SW480 (cell line): ENCODE data around the gene PGF.

Source experiments
- DNase-seq: peaks from one replicate; pipeline ENCODE4 v3.0.0-alpha.2; 2016; ENCODE audit warnings: low spot score

Gene PGF

DNA sequence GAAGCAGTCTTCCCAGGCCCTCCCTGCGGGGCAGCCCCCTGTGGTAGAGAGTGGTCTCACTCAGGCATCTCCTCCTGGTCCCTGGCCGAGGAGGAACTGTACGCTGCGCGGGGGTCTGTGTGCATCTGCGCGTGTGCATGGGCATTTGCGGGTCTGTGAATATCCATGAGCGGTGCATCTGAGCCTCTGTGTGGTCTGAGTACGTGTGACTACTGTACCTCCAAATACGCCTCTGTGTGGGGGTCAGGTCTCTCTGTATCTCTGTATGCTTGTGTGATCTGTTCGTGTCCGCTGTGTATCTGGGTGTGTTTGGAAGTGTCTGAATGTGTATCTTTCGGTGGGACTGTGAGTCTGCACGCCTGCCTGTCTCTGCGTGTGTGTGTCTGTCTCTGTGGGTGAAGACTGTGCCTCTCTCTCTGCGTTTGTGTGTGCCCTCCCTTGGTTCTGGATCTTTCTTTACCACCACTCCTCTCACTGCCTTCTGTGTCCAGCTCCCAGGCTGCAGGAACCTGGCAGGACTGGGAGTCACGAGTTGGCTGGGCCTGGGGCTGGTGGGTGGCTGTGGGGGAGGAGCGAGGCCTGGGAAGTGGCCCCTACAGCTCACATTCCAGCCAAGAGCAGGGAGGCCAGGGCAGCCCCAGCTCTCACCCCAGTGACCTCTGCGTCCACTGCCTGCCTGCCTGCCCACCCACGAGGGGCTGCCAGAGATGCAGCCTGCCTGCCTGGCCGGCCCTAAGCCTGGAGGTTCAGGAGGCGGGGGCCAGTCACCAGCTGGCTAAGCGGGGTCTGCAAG is 1.1 kb upstream of the PGF start:
- no peak for DNase-seq

DNA sequence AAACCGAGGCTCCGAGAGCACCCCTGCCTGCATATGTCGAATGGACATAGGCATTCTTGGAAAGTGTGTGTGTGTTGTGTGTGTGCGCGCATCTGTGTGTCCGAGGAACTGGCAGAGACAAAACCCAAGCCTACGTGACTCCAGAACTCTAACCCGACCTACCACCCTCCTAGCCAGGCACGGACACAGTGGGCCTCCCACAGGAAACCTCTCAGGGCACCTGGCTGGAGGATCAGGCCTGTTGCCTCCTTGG is 556 bp upstream of the PGF start:
- DNase-seq: no peak

DNA sequence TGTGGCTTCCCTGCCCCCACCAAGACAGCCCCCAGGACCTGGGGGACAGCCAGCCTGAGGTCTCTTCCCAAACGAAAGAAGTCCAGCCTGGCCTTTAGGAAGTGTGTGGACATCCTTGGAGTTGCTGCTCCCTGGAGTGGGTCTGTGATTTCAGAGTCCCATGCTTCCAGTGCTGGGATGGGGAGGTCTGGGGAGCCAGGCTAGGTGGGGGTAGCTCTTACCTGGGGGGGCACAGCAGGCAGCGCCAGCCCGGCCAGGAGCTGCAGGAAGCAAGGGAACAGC is 509 bp downstream of the PGF start:
- DNase-seq: no peak

DNA sequence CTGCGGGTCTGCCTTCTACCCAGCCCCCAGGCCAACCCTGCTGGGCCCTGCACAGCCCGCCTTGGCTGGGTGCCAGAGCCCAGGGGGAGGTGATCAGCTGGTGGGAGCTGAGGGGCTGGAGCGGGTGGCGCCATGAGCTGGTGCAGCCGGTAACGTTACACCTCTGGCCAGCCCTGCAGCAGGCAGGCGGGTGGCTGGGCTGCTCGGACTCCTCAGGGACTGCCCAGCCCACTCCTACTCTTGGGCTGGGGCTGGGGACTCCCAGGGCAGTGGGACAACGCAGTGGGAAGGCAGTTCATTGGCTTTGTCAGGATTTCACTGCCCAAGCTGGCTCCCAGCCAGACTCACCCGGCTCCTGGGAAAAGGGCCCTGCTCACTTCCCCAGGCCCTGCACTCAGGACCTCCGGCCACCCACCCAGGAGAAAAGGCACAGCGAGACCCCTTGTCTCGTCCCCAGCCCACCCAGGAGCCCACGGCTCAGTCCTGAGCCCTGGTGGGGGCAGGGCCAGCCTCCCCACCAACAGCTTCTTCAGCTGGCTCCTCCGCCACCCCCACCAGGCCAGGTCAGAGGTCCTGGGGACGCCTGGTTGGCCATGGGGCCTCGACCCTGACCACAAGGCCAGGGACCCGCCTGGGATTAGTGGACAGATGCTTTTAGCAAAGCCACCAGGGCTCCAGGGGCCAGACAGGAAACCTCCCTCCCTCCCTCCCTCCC is 1.0 kb downstream of the PGF start:
- DNase-seq: no peak

DNA sequence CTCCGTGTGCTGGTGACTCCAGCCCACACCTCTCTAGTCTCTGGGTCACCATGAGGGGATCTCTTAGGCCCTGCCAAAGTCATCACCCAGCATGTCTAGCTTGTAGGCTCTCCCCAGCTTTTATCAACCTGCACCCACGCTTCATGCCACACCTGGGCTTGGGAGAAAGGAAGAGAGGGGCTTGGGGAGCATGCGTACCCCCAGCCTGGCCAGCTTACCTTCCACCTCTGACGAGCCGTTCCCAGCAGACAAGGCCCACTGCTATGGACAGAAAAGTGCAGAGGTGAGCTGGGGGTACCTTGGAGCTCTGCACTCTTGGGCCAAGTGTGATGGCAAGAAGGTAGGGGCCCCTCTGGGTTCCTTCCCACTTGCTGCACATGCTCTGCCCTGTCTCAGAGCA is 1.7 kb downstream of the PGF start:
- no peak for DNase-seq

DNA sequence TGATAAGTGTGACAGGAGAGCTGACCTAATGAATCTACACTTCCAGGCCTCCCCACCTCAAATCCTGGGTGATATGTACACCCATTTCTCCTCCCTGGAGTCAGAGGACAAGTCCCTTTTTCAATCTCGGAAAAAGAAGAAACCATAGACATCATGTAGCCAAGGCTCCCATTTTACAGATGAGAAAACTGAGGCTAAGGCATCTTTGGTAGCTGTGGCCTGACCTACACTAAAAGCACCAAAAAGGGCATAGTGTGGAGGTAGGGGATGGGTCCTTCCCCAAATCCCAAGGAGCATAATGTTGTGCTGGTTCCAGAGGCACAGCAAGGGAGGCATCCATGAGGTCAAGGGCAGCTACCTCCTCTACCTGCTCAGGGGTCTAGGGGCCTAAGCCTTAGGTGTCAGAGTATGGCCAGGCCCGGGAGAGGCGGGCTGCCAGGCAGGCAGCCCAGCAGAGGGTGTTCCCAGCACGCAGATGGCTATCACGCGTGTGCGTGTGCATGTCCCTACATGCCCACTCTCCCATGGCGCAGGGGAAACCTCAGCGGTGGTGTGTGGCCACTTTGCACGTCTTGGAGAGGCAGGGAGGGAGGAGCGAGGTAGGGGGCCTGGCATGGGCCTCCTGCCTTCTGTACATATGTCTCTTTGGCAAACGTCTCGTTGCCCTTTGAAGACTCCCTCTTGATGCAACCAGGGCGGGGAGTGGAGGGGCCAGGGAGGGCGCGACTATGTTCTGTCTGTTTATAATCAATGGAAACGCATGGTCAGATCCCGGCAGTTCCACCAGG is 2.5 kb downstream of the PGF start:
- no peak for DNase-seq

DNA sequence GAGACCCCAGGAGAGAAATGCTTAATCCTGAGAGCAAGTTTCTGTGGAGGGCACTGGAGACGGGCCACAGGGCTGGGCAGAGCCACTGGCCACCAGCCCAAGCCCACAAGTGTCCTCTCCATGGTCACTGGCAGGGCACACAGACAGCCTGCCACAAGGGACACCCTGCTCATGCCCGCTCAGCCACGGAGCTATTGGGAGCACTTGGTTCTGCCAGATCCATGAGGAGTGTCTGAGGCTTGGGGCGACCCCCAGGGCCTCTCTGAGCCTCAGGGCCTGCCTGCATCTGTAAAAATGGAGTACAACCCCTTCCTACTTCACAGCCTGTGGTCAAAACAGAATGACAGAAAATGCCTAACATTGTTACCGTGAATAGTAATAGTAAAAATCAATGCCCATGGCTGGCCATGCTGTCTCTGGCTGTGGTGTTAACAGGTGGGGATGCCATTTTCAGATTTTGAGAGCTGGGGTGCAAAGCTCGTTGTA is 3.2 kb downstream of the PGF start:
- DNase-seq: no peak

DNA sequence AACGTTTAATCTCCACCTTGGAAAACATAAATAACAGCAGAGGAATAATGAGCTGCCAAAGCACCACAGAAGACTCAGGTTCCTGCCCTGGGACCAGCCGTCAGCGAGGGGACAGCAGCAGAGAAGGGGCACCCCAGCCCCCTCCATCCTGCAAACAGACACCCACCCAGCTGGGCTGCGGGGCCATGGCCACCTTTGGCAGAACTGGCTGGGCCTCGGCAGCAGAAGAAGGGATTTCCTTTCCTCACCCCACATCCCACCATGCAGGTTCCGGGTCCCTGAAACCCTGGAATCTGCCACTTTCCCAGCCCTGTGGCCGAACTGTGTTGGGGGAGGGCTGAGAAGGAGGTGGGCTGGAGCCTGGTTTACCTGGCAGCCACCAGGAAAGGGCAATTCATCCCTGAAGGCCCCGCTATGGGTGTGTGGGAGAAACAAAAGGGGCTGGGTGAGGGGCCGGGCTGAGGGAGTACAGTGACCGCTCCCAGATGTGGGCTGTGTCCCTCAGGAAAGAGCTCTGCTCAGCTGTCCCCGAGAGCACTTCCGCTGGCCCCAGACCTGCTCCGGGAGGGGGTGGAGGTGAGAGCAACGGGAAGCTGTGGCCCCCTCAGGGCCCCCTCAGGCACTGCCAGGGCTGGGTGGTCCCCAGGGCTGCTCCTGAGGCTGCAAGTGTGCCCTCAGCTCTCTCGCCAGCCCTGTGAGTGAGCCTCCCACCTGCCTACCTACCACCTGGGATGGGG is 3.8 kb downstream of the PGF start:
- DNase-seq: no peak

DNA sequence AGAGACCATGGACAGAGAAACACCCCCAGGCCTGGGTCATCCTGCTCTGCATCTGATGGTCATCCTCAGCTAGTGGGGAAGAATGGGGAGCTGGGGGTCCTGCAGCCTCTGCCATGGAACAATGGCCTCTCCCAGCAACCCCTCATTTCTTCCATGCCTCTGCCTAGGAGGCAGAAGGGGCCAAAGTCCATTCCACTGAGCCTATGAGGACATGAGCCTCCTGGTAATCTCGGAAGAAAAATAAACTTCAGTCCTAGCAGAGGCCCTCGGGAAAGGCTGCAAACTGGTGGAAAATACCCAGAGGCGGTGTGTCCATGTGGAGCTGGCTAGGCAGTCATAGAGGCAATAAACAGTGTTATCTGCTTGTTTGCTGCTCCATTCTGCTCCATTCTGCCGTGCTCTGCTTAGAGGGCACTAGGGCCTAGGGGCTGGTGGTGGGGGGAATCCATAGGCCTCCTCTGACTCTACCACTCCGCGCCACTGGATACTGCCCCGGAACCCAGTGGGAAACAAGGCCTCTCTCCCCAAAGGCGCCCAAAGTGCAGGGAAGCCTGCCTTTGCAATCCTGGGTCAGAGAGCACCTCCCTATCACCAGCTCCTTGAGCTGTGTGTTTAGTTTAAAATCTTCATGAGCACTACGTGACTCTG is 4.5 kb downstream of the PGF start:
- no peak for DNase-seq

DNA sequence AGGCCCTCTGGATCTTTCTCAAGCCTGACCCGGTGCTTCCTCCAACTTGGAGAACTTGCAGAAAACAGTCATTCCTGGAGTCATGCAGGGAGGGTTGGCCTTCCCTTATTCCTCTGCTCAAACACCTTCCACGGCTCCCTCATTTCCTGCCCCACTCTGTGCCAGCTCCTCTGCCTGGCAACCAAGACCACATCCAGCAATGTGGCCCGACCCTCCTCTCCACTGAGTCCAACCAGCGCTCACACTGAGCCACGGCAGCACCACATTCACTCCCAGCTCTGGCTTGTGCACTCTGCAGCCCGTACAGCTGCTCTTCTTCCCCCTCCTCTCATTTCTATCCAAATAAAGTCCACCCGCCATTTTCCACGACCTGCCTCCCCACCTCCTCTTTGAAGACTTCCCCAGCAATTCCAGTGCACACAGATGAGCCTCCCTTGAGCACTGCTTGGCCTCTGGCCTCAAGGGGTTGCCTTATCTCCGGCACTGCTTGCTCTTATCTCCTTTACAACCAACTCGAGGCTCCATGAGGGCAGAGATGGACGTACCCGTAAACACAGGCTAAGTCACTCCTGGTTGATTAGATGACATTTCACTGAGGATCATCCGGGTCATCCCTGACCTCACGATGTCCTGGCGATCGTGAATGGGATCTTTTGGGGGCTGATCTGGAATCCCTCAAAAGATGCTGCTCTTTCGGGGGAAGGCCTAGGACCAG is 5.4 kb downstream of the PGF start:
- no peak for DNase-seq

DNA sequence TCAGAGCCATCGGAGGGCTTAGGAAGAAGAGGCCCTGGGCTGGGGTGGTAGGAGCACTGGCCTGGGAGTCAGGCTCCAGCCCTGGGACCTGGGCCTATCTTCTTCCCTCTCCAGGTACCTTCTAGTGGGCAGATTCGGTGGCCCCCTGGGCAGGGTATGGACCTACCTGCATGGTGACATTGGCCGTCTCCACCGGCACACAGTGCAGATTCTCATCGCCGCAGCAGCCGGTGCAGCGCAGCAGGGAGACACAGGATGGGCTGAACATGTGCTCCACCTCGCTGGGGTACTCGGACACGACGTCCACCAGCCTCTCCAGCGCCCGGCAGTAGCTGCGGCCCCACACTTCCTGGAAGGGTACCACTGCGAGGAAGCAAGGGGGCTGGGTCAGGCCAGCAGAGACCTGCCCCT is 6.2 kb downstream of the PGF start:
- no peak for DNase-seq

DNA sequence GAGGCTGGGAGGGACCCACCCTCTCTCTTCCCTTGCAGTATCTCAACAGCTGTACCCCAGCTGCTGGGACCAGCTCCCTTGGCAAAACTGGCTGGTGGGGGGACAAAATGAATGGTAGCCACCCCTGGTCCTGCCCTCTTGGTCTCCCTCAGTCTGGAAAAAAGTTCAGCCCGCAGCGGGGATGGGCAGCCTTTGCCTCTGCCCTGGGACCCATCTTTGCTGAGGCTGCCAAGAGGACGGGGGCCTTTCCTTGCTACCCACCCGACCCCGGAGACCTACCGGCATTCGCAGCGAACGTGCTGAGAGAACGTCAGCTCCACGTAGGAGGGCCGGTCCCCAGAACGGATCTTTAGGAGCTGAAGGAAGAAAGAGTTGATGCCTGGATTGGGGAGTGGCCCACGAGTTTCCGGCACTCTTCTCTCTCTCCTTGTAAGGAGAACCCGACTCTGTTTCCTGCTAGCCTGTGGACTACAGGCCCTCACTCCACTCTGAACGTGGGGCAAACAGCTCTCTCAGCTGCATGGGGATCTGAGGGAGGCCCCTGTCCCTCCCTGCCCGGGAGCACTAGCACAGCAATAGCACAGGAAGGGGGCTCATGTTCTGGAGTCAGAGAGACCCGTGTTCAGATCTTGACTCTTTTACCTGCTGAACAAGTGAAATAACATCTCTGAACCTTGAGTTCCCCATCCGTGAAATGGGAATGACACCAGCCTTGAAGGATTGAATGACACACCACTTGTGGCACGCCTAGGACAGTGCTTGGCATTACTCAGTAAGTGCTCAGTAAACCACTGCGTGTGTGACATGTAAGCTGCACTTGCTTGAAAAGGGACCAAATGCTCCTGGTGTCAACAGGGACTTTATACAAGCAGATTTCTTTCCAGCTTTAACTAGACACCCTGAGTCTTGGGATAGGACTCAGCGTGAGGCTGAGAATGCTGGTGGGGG is 6.9 kb downstream of the PGF start:
- no peak for DNase-seq

DNA sequence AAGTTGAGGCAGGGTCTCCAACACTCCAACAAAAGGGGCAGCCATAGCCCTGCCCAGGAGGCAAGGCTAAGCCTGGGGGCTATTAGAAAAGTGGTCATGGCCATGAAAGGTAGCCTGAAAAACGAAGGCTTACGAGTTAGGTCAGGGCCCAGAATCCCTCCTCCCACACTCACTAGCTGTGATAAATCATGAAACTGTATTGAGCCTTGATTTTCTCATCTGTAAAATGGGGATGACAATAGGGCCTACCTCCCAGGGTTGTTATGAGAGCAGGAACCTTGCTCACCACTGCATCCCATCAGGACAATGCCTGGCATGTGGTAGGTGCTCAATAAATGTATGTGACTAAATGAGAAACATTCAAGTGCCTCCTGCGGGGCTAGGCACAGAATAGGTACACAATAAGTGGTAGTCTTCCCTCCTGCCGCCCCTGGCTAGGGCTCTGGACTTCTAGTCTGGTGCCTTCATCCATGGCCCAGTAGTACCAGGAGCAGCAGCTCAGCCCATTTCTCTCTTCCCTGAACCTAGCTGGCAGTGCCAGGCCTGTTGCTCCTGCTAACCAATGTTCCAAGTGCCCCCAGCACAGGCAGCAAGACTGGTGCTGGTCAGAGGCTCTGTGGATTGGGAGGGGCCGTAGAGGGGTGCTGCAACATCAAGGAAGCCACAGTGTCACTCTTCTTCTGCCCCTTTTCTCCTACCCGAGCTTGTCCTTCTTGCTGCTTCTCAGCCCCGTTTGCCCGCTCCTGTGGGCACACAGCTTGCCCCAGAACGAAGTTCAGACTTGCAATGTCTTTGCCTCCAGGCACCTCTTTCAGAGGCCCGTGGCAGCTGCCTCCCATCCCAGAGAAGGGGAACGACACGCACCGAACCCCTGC is 7.8 kb downstream of the PGF start:
- DNase-seq: no peak

DNA sequence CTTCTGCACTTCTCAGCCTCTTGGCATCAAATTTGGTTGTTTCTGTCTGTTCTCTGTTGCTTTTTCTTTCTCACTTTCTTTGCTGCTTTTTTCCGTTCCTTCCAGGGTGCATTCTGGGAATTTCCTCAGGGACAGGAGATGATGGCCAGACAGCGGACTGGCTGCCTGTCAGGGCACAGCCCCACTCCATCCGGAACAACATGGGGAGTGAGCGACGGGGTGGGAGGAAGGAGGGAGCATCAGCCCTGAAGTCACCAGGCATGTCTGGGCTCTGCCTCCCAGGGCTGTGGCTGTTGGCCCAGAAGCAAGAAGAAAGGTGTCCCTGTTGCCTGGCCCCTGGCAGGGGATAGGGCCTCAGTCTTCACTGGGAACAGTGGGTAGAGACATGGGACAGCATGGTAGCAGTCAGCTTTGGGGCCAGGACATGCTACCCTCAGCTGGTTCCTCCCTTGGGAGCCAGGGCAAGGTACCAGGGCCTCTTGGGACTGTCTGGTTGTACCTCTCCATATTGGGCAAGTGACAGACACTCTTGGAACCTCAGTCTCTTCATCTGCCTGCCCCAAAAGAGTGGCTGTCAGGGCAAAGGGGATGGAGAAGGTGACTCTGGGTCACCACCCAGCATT is 8.6 kb downstream of the PGF start:
- no peak for DNase-seq

DNA sequence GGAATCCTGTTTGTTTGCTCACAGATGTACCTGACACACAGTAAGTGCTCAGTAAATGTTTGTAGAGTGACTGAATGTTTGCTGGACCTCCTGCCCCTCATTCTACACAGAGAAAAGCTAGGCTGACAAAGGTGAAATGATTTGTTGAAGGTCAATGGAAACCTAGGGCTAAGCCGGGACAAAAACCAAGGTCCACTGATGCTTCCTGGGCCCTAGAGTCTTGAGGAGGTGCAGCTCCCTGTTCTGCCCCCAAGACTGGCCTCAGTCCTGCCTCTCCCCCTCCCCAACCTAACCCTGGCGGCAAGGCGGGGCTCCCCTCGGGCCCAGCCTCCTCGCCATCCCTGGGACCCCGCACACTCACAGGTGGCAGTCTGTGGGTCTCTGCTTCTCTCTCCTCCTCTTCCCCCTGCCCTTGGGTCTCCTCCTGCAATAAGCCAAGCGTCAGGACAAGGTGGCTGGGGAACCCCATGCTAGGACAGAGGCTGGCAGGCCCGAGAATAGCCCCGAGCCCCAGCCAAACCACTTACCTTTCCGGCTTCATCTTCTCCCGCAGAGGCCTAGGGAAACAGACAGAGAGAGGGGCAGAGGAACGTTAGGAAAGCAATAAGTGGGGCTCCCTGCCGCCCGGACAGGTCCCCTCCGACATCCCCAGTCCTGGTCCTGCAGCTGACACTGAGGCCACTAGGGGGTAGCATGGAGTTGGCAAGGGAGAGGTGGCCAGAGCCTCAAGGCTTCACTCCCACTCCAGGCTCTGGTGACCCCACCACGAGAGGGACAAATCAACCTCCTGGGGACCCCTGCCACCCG is 9.3 kb downstream of the PGF start:
- peak; percentile 68 for DNase-seq

DNA sequence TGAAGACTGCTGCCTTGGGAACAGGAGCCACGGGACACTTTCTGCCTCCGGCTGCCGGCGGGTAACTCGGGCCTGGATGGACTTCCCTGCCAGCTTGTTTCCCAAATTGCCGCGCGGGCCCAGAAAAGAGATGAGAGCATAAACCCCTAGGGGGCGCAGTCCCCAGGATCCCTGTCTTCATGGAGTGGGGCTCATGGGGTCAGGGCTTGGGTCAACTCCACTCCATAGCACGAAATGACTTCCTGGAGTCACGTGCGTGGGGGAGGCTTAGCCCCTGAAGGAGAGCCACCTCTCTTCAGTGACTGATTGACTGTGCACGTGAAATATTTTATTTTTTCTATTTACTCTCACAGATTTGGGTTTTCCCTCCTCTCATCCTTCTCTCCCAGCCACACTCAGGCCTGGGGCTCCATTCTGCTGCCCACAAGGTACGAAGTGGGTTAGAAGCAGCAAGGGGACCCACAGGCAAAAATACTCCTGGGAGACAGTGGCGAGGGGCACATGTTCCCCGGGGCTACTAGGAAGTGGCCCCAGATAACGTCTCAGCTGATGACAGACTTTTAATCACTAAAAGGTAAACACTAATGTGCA is 10.0 kb downstream of the PGF start:
- DNase-seq: no peak

DNA sequence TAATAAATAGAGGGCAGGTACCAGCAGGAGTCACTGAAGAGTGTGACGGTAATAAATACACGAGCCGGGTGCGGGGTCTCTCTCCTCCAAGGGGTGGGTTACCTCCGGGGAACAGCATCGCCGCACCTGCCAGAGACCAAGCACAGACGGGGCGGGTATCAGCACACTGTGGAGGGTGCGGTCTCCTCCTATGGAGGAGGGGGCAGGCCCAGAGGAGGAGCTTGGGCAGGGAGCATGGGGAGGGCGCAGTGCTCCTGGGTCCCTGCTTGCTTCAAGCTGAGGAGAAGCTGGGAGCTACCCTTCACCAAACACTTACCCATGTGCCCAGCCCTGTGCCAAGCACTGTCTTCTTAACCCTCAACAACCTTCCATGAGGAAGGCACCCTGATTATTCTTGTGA is 12.8 kb downstream of the PGF start:
- DNase-seq: no peak

DNA sequence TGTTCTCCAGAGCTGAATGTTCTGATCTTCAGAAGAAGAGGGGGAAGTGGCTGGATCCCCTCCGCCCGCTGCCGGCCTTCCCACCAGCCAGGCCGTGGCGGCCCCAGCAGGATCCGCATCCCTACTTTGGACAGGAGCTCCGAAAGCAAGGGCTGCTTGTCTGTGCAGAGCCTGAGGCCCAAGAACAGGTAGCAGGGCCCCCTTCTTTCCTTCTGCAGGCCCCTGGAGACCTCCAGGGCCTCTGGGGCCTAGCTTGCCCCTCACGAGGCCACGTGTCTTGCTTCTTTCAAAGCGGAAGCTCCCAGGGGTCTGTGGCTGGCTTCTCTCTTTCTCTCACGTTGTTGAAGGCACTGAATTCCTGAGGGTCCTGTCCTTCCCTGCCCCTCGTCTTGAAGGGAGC is 13.2 kb downstream of the PGF start:
- DNase-seq: no peak
